A673 (cell line): ENCODE data around the gene ATP9A. TPM values are rescaled to one million over a fixed set of nuclear protein-coding genes. Genes with fewer than 3 reads are reported as not detected.

Experiments
- BruUV-seq: library from RNA; stranded (reverse); fragments of 400-500 nt; replicated peaks from 2 replicates; lab custom pipeline; 2021; lab: Mats Ljungman, UMichigan
- CTCF ChIA-PET: fragments of 300-600 bp; sonication (Branson Sonifier 250); formaldehyde crosslinking; loops from one replicate; lab custom pipeline; 2022; ENCODE audit warnings: antibody characterized with exemption; lab: Charles Lee
- POLR2A ChIA-PET: fragments of 300-600 bp; sonication (Branson Sonifier 250); formaldehyde crosslinking; loops from one replicate; lab custom pipeline; 2022; ENCODE audit warnings: antibody characterized with exemption; ENCODE audit not compliant: low non-redundant PET; lab: Charles Lee
- DNase-seq: peaks from one replicate; pipeline ENCODE4 v3.0.0-alpha.2; 2015; ENCODE audit warnings: low spot score
- H3K27ac ChIP-seq: fragments of 200-600 bp; sonication (generic); 2 replicates; pipeline ENCODE4 v1.5.1; 2016; ENCODE audit warnings: mixed run types, low read depth, mild to moderate bottlenecking, mixed read lengths, antibody characterized with exemption, low read length; ENCODE audit not compliant: poor library complexity, severe bottlenecking
- H3K27me3 ChIP-seq: fragments of 200-600 bp; sonication (generic); replicated peaks from 2 replicates; pipeline ENCODE4 v1.6.1; 2017; ENCODE audit warnings: mixed run types, low read depth, mild to moderate bottlenecking, mixed read lengths, antibody characterized with exemption, low read length; ENCODE audit not compliant: insufficient read depth, poor library complexity
- H3K36me3 ChIP-seq: fragments of 200-600 bp; sonication (generic); 2 replicates; pipeline ENCODE4 v1.6.1; 2016; ENCODE audit warnings: mixed run types, mild to moderate bottlenecking, mixed read lengths, antibody characterized with exemption, low read length; ENCODE audit not compliant: insufficient read depth, poor library complexity, severe bottlenecking
- H3K4me1 ChIP-seq: fragments of 200-600 bp; sonication (generic); 2 replicates; pipeline ENCODE4 v1.6.1; 2017; ENCODE audit warnings: mixed run types, mild to moderate bottlenecking, mixed read lengths, antibody characterized with exemption, low read length; ENCODE audit not compliant: insufficient read depth, poor library complexity, severe bottlenecking
- H3K4me3 ChIP-seq: fragments of 200-600 bp; sonication (generic); 2 replicates; pipeline ENCODE4 v1.5.1; 2016; ENCODE audit warnings: low read depth, mixed run types, mild to moderate bottlenecking, mixed read lengths, low read length; ENCODE audit not compliant: poor library complexity, severe bottlenecking
- H3K9me3 ChIP-seq: fragments of 200-600 bp; sonication (generic); 2 replicates; pipeline ENCODE4 v1.6.1; 2016; ENCODE audit warnings: mixed run types, low read depth, mild to moderate bottlenecking, mixed read lengths, antibody characterized with exemption, low read length; ENCODE audit not compliant: poor library complexity, severe bottlenecking
- EZH2 ChIP-seq: fragments of 200-600 bp; sonication (generic); IDR thresholded peaks from 2 replicates; pipeline ENCODE4 v1.6.1; 2017; ENCODE audit warnings: borderline replicate concordance, low read depth, mild to moderate bottlenecking, mixed read lengths, antibody characterized with exemption, low read length; ENCODE audit not compliant: poor library complexity, severe bottlenecking
- intact Hi-C: fragments of 100-400 bp; cut with micrococcal nuclease; formaldehyde crosslinking; loops from one replicate; pipeline ENCODE4 v1.10.0; 2022; ENCODE audit not compliant: unreplicated experiment
- total RNA-seq: library from RNA; stranded (reverse); gene quantifications from 2 replicates; pipeline ENCODE4 v1.2.3, GENCODE V29; 2021
- TF ChIP-seq, protein P1 (sequence below): fragments of 300-800, 200-600 bp; sonication (generic); conservative IDR thresholded peaks from 2 replicates; pipeline ENCODE4 v1.5.1; 2017; ENCODE audit warnings: low read depth, mild to moderate bottlenecking, antibody characterized with exemption, low read length, moderate library complexity, mixed read lengths

Gene ATP9A
- total RNA-seq, 1 experiment from 2014 or later = 31.2 TPM

DNA sequence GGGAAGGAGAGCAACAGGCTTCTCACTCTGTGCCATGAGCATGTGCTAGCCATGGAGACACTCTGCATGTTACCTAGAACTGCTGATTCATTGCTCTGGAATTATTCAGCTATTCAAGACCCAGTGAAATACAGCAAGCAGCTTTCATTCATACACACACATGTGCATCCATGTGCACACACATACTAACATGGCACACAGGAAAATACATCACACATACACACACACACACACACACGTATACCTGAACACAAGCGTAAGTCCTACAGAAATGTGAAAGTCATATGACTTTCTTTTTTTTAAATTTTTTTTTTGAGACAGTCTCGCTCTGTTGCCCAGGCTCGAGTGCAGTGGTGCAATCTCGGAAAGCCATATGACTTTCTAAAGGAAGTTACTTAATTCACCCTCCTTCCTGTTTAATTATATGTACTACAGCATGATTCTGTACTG is 117.5 kb downstream of the ATP9A start:
- H3K9me3 ChIP-seq = no peaks in the 10 kb centered on the region
- H3K4me3 ChIP-seq = no peak overlapping the region
- intact Hi-C loops = loop anchor here (5.0 kb wide), 1 partner anchor 47 kb away; no protein-coding TSS in a partner anchor
- ChIA-PET POLR2A (no interaction called here), CTCF (no interaction called here)
- TSS peak; percentile 77 for BruUV-seq
- no peak for TF ChIP-seq EZH2
- TF ChIP-seq, protein P1, sequence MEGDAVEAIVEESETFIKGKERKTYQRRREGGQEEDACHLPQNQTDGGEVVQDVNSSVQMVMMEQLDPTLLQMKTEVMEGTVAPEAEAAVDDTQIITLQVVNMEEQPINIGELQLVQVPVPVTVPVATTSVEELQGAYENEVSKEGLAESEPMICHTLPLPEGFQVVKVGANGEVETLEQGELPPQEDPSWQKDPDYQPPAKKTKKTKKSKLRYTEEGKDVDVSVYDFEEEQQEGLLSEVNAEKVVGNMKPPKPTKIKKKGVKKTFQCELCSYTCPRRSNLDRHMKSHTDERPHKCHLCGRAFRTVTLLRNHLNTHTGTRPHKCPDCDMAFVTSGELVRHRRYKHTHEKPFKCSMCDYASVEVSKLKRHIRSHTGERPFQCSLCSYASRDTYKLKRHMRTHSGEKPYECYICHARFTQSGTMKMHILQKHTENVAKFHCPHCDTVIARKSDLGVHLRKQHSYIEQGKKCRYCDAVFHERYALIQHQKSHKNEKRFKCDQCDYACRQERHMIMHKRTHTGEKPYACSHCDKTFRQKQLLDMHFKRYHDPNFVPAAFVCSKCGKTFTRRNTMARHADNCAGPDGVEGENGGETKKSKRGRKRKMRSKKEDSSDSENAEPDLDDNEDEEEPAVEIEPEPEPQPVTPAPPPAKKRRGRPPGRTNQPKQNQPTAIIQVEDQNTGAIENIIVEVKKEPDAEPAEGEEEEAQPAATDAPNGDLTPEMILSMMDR = no peak
- H3K4me1 ChIP-seq = peaks cover 52% of the 10 kb centered on the region
- no peaks in the 10 kb centered on the region for H3K36me3 ChIP-seq
- peak; percentile 86 for DNase-seq
- no peaks in the 10 kb centered on the region for H3K27me3 ChIP-seq
- peak overlapping the region; percentile 75 for H3K27ac ChIP-seq

DNA sequence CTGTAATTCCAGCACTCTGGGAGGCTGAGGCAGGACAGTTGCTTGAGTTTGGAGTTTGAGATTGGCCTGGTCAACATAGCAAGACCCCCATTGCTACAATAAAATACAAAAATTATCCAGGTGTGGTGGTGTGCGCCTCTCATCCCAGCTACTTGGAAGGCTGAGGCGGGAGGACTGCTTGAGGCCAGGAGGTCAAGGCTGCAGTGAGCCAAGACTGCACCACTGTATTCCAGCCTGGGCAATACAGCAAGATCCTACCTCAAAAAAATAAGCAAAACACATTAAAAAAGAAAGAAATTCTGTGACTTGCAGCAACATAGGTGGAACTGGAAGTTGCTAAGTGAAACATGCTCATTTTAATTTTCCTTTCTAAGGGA is 119.6 kb downstream of the ATP9A start:
- peaks cover 63% of the 10 kb centered on the region for H3K4me1 ChIP-seq
- BruUV-seq = no TSS peak
- intact Hi-C loops = no loop called here

DNA sequence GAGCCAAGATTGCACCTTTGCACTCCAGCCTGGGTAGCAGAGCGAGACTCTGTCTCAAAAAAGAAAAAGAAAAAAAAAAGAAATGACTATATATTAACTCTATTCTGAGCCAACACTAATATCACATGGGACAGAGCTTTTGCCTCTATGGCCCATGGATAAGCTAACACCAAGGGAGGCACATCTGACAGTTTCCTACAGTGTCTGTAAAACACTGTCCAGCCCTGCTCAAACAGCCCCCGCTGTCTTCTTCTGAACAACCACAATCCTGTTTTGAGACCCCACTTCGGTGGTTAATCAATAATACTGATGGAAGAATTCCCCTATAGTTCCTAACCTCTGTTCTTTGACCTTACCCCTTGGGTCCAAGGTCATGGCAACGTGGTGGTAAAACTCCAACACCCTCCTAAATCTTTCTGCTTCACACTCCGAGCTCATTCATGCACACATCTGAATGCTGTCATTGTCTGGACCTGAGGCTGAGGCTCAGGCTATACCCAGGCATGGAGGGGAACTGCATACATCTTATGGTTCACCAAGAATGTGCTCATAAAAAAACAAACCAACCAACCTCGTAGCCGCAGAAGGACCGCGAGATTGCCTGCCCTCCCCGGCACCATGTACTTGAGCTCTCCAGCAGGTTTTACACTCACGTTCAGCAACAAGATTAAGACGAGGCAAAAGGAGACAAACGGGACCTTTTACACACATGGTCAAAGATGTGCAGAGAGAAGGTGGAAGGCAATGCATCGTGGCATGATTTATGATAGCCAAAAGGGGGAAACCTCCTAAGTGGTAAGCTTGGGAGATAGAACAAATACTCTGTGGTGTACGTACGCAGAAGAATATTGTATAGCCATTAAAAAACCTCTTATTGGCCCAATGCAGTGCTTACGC is 120.3 kb downstream of the ATP9A start:
- intact Hi-C loops = no loop called here
- TF ChIP-seq, protein P1 = no peak
- TF ChIP-seq EZH2 = no peak
- Histone ChIP-seq H3K27ac (no peak overlapping the region), H3K9me3 (no peaks in the 10 kb centered on the region), H3K4me3 (no peak overlapping the region), H3K27me3 (no peaks in the 10 kb centered on the region), H3K4me1 (peaks cover 63% of the 10 kb centered on the region), H3K36me3 (no peaks in the 10 kb centered on the region)
- ChIA-PET POLR2A (no interaction called here), CTCF (no interaction called here)
- DNase-seq = no peak
- no TSS peak for BruUV-seq

More for the DNA sequence above, 119.6 kb downstream of the ATP9A start:
- no peaks in the 10 kb centered on the region for H3K36me3 ChIP-seq
- POLR2A ChIA-PET = no interaction called here
- TF ChIP-seq, protein P1 = no peak
- TF ChIP-seq EZH2 = no peak
- H3K27ac ChIP-seq = peak overlapping the region; percentile 25
- no peaks in the 10 kb centered on the region for H3K9me3 ChIP-seq
- no peak for DNase-seq
- CTCF ChIA-PET = no interaction called here
- H3K27me3 ChIP-seq = no peaks in the 10 kb centered on the region
- H3K4me3 ChIP-seq = no peak overlapping the region
